MCF 10A (cell line): Measurements from ENCODE around the gene SEMA6C. TPM values are rescaled to one million over a fixed set of nuclear protein-coding genes. Genes with fewer than 3 reads are reported as not detected.

Source experiments
- BruUV-seq: library from RNA; stranded (reverse); fragments of 400-500 nt; replicated peaks from 2 replicates; lab custom pipeline; 2021; lab: Mats Ljungman, UMichigan
- CTCF ChIA-PET: fragments of 300-600 bp; sonication (Branson Sonifier 250); formaldehyde crosslinking; extraction: SDS; loops from one replicate; lab custom pipeline; 2021; ENCODE audit warnings: antibody characterized with exemption, inconsistent platforms; lab: Yijun Ruan, JAX
- POLR2A ChIA-PET: fragments of 300-600, 350-650 bp; sonication (Branson Sonifier 250); formaldehyde crosslinking; extraction: SDS; loops from one replicate; lab custom pipeline; 2020; ENCODE audit warnings: antibody characterized with exemption, inconsistent platforms; lab: Yijun Ruan, JAX
- DNase-seq: peaks from one replicate; pipeline ENCODE4 v3.0.0-alpha.2; 2018; ENCODE audit not compliant: unreplicated experiment
- H3K27ac Mint-ChIP-seq: one replicate; pipeline ENCODE4 v1.8.0; 2022; ENCODE audit warnings: mild to moderate bottlenecking, low read depth, mixed read lengths; ENCODE audit not compliant: unreplicated experiment
- H3K27me3 Mint-ChIP-seq: one replicate; pipeline ENCODE4 v1.8.0; 2022; ENCODE audit warnings: mixed read lengths; ENCODE audit not compliant: insufficient read depth, unreplicated experiment
- H3K36me3 Mint-ChIP-seq: one replicate; pipeline ENCODE4 v1.8.0; 2022; ENCODE audit warnings: mild to moderate bottlenecking, moderate library complexity, mixed read lengths; ENCODE audit not compliant: insufficient read depth, unreplicated experiment
- H3K4me1 Mint-ChIP-seq: one replicate; pipeline ENCODE4 v1.8.0; 2022; ENCODE audit warnings: mixed read lengths; ENCODE audit not compliant: insufficient read depth, unreplicated experiment
- H3K4me3 Mint-ChIP-seq: one replicate; pipeline ENCODE4 v1.8.0; 2022; ENCODE audit warnings: mild to moderate bottlenecking, moderate library complexity, mixed read lengths; ENCODE audit not compliant: unreplicated experiment
- H3K9me3 Mint-ChIP-seq: one replicate; pipeline ENCODE4 v1.8.0; 2022; ENCODE audit warnings: mixed read lengths; ENCODE audit not compliant: unreplicated experiment
- CTCF ChIP-seq: fragments of 200-600 bp; IDR thresholded peaks from one replicate; pipeline ENCODE4 v1.8.0; 2022; ENCODE audit warnings: antibody characterized with exemption, mild to moderate bottlenecking; ENCODE audit not compliant: unreplicated experiment
- intact Hi-C: fragments of 100-400 bp; cut with micrococcal nuclease; formaldehyde crosslinking; loops from 2 replicates; pipeline ENCODE4 v1.14.1; 2022
- total RNA-seq: library from RNA; stranded (reverse); gene quantifications from 2 replicates; pipeline ENCODE4 v1.2.3, GENCODE V29; 2022

The SEMA6C gene
- total RNA-seq, 1 experiment from 2014 or later, result 2.3 TPM

GRCh38 chr1:151113877-151114276 is 32.6 kb downstream of the SEMA6C start:
- intact Hi-C loops, result no loop called here
- Mint-ChIP-seq H3K27me3 (no peaks in the 10 kb centered on the region), H3K27ac (no peak overlapping the region), H3K4me1 (no peaks in the 10 kb centered on the region), H3K36me3 (peaks cover 18% of the 10 kb centered on the region), H3K4me3 (no peak overlapping the region), H3K9me3 (no peaks in the 10 kb centered on the region)
- no TSS peak for BruUV-seq
- no peak for DNase-seq
- no peak for TF ChIP-seq CTCF
- CTCF ChIA-PET, result interaction anchor here (0.6 to 2.0 kb wide), 9 partner anchors 11 to 739 kb away, joined by 3 to 7 read pairs (median 4); partner anchors contain the start of gene TNFAIP8L2
- POLR2A ChIA-PET, result interaction anchor here (1.8 kb wide), 1 partner anchor 14 kb away, joined by 6 read pairs; no protein-coding TSS in a partner anchor

- TF ChIP-seq CTCF, result no peak
- intact Hi-C loops, result no loop called here
- POLR2A ChIA-PET, result interaction anchor here (0.7 to 1.6 kb wide), 2 partner anchors 58 to 147 kb away, joined by 3 to 5 read pairs; partner anchors contain the start of gene SCNM1
- peaks cover 23% of the 10 kb centered on the region for H3K36me3 Mint-ChIP-seq
- no peaks in the 10 kb centered on the region for H3K4me1 Mint-ChIP-seq
- H3K27ac Mint-ChIP-seq, result no peak overlapping the region
- BruUV-seq, result no TSS peak
- CTCF ChIA-PET, result interaction anchor here (1.0 to 4.4 kb wide), 3 partner anchors 8 to 68 kb away, joined by 3 to 32 read pairs (median 4); partner anchors contain the start of gene TMOD4
- H3K4me3 Mint-ChIP-seq, result no peak overlapping the region
- peak; percentile 4 for DNase-seq
- no peaks in the 10 kb centered on the region for H3K27me3 Mint-ChIP-seq
- H3K9me3 Mint-ChIP-seq, result no peaks in the 10 kb centered on the region
Measured at GRCh38 chr1:151108331-151108730, 38.1 kb downstream of the SEMA6C start.

GRCh38 chr1:151106894-151107293 is 39.5 kb downstream of the SEMA6C start:
- no peak overlapping the region for H3K4me3 Mint-ChIP-seq
- no peaks in the 10 kb centered on the region for H3K27me3 Mint-ChIP-seq
- DNase-seq, result peak; percentile 13
- intact Hi-C loops, result no loop called here
- no TSS peak for BruUV-seq
- H3K27ac Mint-ChIP-seq, result no peak overlapping the region
- POLR2A ChIA-PET, result interaction anchor here (0.7 to 1.6 kb wide), 3 partner anchors 9 to 59 kb away, joined by 3 to 5 read pairs (median 3); partner anchors contain the start of gene SCNM1
- H3K9me3 Mint-ChIP-seq, result no peaks in the 10 kb centered on the region
- no peak for TF ChIP-seq CTCF
- peaks cover 23% of the 10 kb centered on the region for H3K36me3 Mint-ChIP-seq
- H3K4me1 Mint-ChIP-seq, result no peaks in the 10 kb centered on the region
- CTCF ChIA-PET, result interaction anchor here (1.4 to 4.4 kb wide), 2 partner anchors 7 to 33 kb away, joined by 3 to 32 read pairs; no protein-coding TSS in a partner anchor

GRCh38 chr1:151104630-151105029 is 41.8 kb downstream of the SEMA6C start:
- Mint-ChIP-seq H3K36me3 (peaks cover 12% of the 10 kb centered on the region), H3K9me3 (no peaks in the 10 kb centered on the region), H3K27ac (no peak overlapping the region), H3K4me1 (no peaks in the 10 kb centered on the region), H3K4me3 (no peak overlapping the region), H3K27me3 (no peaks in the 10 kb centered on the region)
- DNase-seq, result no peak
- TF ChIP-seq CTCF, result no peak
- no TSS peak for BruUV-seq
- POLR2A ChIA-PET, result no interaction called here
- intact Hi-C loops, result no loop called here
- CTCF ChIA-PET, result interaction anchor here (1.0 to 1.1 kb wide), 2 partner anchors 11 to 99 kb away, joined by 3 read pairs; no protein-coding TSS in a partner anchor
